HepG2 (cell line): Measurements from ENCODE around the gene MECR. TPM values are rescaled to one million over a fixed set of nuclear protein-coding genes. Genes with fewer than 3 reads are reported as not detected.
A peak's percentile ranks its signal among the peaks of the same experiment; 100 is the strongest.

ENCODE experiments used
- ATAC-seq: fragments of 200-7000 bp; cut with Tn5 transposase; 3 replicates; pipeline ENCODE4 v1.9.1; 2020; ENCODE audit warnings: mild to moderate bottlenecking, moderate library complexity
- BruUV-seq: library from RNA; stranded (reverse); fragments of 400-500 nt; replicated peaks from 2 replicates; lab custom pipeline; 2021; lab: Mats Ljungman, UMichigan
- CTCF ChIA-PET: fragments of 300-600 bp; formaldehyde crosslinking; extraction: SDS; loops from one replicate; lab custom pipeline; 2021; ENCODE audit warnings: low total read pairs, inconsistent platforms, low intra/inter-chr PET ratio; lab: Yijun Ruan, JAX
- POLR2A ChIA-PET: fragments of 350-600 bp; sonication (Branson Sonifier 250); formaldehyde crosslinking; loops from one replicate; lab custom pipeline; 2020; ENCODE audit warnings: antibody characterized with exemption, inconsistent platforms; lab: Yijun Ruan, JAX
- DNase-seq: peaks from one replicate; pipeline ENCODE4 v3.0.0-alpha.2; 2015; ENCODE audit warnings: low spot score
- FAIRE-seq: peaks from 3 replicates; lab custom pipeline; 2011; peaks lifted over from hg19 to GRCh38; lab: Jason Lieb, UNC
- H2AFZ ChIP-seq: one replicate; pipeline ENCODE4 v1.6.1; 2011; ENCODE audit warnings: low read length, inconsistent platforms
- H3K27ac ChIP-seq: fragments of 300-600 bp; 3 replicates; pipeline ENCODE4 v1.8.0; 2011; ENCODE audit warnings: mixed run types, mild to moderate bottlenecking, mixed read lengths, low read length, inconsistent platforms; ENCODE audit not compliant: insufficient read depth; ENCODE audit errors: extremely low read length
- H3K27me3 ChIP-seq, 2 experiments: fragments of 200-600 bp in 1 of 2; 2 replicates in 1 of 2; 3 replicates in 1 of 2; pipeline versions ENCODE4 v1.6.0 to v1.8.0; 2011; ENCODE audit warnings: low read length in 2 of 2, mild to moderate bottlenecking in 2 of 2, moderate library complexity in 2 of 2, inconsistent platforms in 1 of 2; ENCODE audit not compliant: insufficient read depth in 2 of 2, control insufficient read depth in 1 of 2
- H3K36me3 ChIP-seq, 2 experiments: fragments of 200-600 bp in 1 of 2; replicated peaks in 1 of 2; 2 replicates in 1 of 2; 3 replicates in 1 of 2; pipeline versions ENCODE4 v1.5.1 to v1.8.0; 2011; ENCODE audit warnings: low read length in 2 of 2, inconsistent platforms in 1 of 2; ENCODE audit not compliant: insufficient read depth in 2 of 2, control insufficient read depth in 1 of 2
- H3K4me1 ChIP-seq: 2 replicates; pipeline ENCODE4 v1.5.1; 2012; ENCODE audit warnings: low read length, inconsistent platforms; ENCODE audit not compliant: insufficient read depth
- H3K4me2 ChIP-seq: 2 replicates; pipeline ENCODE4 v1.6.0; 2011; ENCODE audit warnings: low read depth, low read length, inconsistent platforms
- H3K4me3 ChIP-seq, 3 experiments: fragments of 200-600 bp in 1 of 3; sonication (generic), shearing (Covaris generic) in 1 of 3; replicated peaks in 1 of 3; 2 replicates each; pipeline ENCODE4 v1.5.1; 2011 to 2016; ENCODE audit warnings: low read length in 3 of 3, inconsistent platforms in 2 of 3, low read depth in 2 of 3, mild to moderate bottlenecking in 2 of 3, control low read depth in 1 of 3, mixed read lengths in 1 of 3; ENCODE audit not compliant: insufficient read depth in 1 of 3
- H3K79me2 ChIP-seq: one replicate; pipeline ENCODE4 v1.6.1; 2011; ENCODE audit warnings: low read length, inconsistent platforms; ENCODE audit not compliant: insufficient read depth
- H3K9ac ChIP-seq: 2 replicates; pipeline ENCODE4 v1.6.0; 2011; ENCODE audit warnings: mild to moderate bottlenecking, low read depth, low read length, inconsistent platforms; ENCODE audit not compliant: insufficient read depth
- H3K9me3 ChIP-seq: 2 replicates; pipeline ENCODE4 v1.5.1; 2012; ENCODE audit warnings: mild to moderate bottlenecking, low read length
- H4K20me1 ChIP-seq: 2 replicates; pipeline ENCODE4 v1.6.0; 2011; ENCODE audit warnings: inconsistent platforms, mild to moderate bottlenecking, low read length, moderate library complexity; ENCODE audit not compliant: insufficient read depth
- ATAD3A ChIP-seq: sonication (generic); formaldehyde crosslinking; IDR thresholded peaks from 2 replicates; pipeline ENCODE4 v1.4.0; 2020; ENCODE audit warnings: missing genetic modification reagents
- BRD4 ChIP-seq: sonication (generic); formaldehyde crosslinking; IDR thresholded peaks from 2 replicates; pipeline ENCODE4 v1.4.0; 2020; ENCODE audit warnings: missing genetic modification reagents
- CBX2 ChIP-seq, 2 experiments: fragments of 200-600 bp in 1 of 2; sonication (generic); formaldehyde crosslinking in 1 of 2; IDR thresholded peaks; 2 replicates each; pipeline versions ENCODE4 v1.7.0 to v1.8.1; 2018 to 2022; ENCODE audit warnings: low read depth in 2 of 2, low read length in 1 of 2, mild to moderate bottlenecking in 1 of 2, missing genetic modification reagents in 1 of 2
- ETV5 ChIP-seq: IDR thresholded peaks from 2 replicates; pipeline ENCODE4 v1.6.1; 2018; ENCODE audit warnings: missing biosample characterization, missing genetic modification reagents, inconsistent platforms, borderline replicate concordance
- HDAC2 ChIP-seq: sonication (generic); formaldehyde crosslinking; IDR thresholded peaks from 2 replicates; pipeline ENCODE4 v1.4.0; 2020; ENCODE audit warnings: missing genetic modification reagents
- KDM1A ChIP-seq: IDR thresholded peaks from 2 replicates; pipeline ENCODE4 v1.6.1; 2016; ENCODE audit warnings: missing compliant biosample characterization
- KDM5B ChIP-seq: sonication (generic); formaldehyde crosslinking; IDR thresholded peaks from 2 replicates; pipeline ENCODE4 v1.4.0; 2020; ENCODE audit warnings: missing genetic modification reagents, mild to moderate bottlenecking, borderline replicate concordance
- KLF13 ChIP-seq: sonication (generic); formaldehyde crosslinking; IDR thresholded peaks from 2 replicates; pipeline ENCODE4 v1.4.0; 2020; ENCODE audit warnings: mild to moderate bottlenecking, missing genetic modification reagents
- NRL ChIP-seq: sonication (generic); formaldehyde crosslinking; IDR thresholded peaks from 2 replicates; pipeline ENCODE4 v1.5.0; 2020; ENCODE audit warnings: missing genetic modification reagents, mild to moderate bottlenecking, moderate library complexity, borderline replicate concordance
- POGK ChIP-seq: sonication (generic); formaldehyde crosslinking; conservative IDR thresholded peaks from 2 replicates; pipeline ENCODE4 v1.8.0; 2022; ENCODE audit warnings: mild to moderate bottlenecking, moderate library complexity, missing genetic modification reagents
- RNF2 ChIP-seq: fragments of 450-650 bp; conservative IDR thresholded peaks from 2 replicates; pipeline ENCODE4 v1.6.1; 2016; ENCODE audit warnings: low read depth
- SALL1 ChIP-seq: sonication (generic); formaldehyde crosslinking; IDR thresholded peaks from 2 replicates; pipeline ENCODE4 v1.8.0; 2022; ENCODE audit warnings: mild to moderate bottlenecking, missing genetic modification reagents
- SP2 ChIP-seq: sonication (generic); formaldehyde crosslinking; IDR thresholded peaks from 2 replicates; pipeline ENCODE4 v1.5.1; 2020; ENCODE audit warnings: mild to moderate bottlenecking, missing genetic modification reagents
- ZNF616 ChIP-seq: sonication (generic); formaldehyde crosslinking; IDR thresholded peaks from 2 replicates; pipeline ENCODE4 v1.5.0; 2020; ENCODE audit warnings: low read depth, mild to moderate bottlenecking, missing genetic modification reagents
- ZNF713 ChIP-seq: sonication (generic); formaldehyde crosslinking; IDR thresholded peaks from 2 replicates; pipeline ENCODE4 v1.4.0; 2020; ENCODE audit warnings: mild to moderate bottlenecking, missing genetic modification reagents
- WGBS: methylation state at CpG from one replicate; pipeline ENCODE4 v1.1.6; 2017; ENCODE audit warnings: low lambda C conversion rate; 5-methylcytosine and 5-hydroxymethylcytosine counted together
- in situ Hi-C: cut with HindIII; loops from 2 replicates; pipeline ENCODE4 v1.10.0; 2017; ENCODE audit warnings: low pct_unique_long_range_greater_than_20kb; ENCODE audit not compliant: extremely low pct_ligation_motif_present
- intact Hi-C: fragments of 100-400 bp; cut with micrococcal nuclease; formaldehyde crosslinking; loops from one replicate; pipeline ENCODE4 v1.10.0; 2022; ENCODE audit not compliant: unreplicated experiment
- polyA plus RNA-seq, 8 experiments: library from polyadenylated mRNA; depleted of rRNA in 3 of 8; stranded (reverse) in 7 of 8; unstranded in 1 of 8; fragments of >200 nt; fragmentation: Illumina TruSeq in 4 of 8; extraction: Trizol in 4 of 8; gene quantifications; 2 replicates each; pipeline versions ENCODE4 v1.2.1 to v1.2.3, GENCODE V29; 2011 to 2016; ENCODE audit warnings: low read depth in 4 of 8, missing spikeins in 1 of 8, mixed read lengths in 1 of 8; ENCODE audit not compliant: insufficient read depth in 1 of 8
- total RNA-seq, 5 experiments: library from RNA; depleted of rRNA; stranded (reverse); fragments of >200 nt; fragmentation: Illumina TruSeq; extraction: Trizol; gene quantifications; 2 replicates each; pipeline ENCODE4 v1.2.3, GENCODE V29; 2016; ENCODE audit warnings: low read depth in 1 of 5
- TF ChIP-seq, protein P1 (sequence below): conservative IDR thresholded peaks from 2 replicates; pipeline ENCODE4 v1.6.1; 2018; ENCODE audit warnings: missing genetic modification reagents
- TF ChIP-seq, protein P2 (sequence below), 2 experiments: sonication (generic) in 1 of 2; formaldehyde crosslinking in 1 of 2; IDR thresholded peaks; 2 replicates each; pipeline versions ENCODE4 v1.4.0 to v1.6.1; 2018 to 2020; ENCODE audit warnings: missing genetic modification reagents in 2 of 2, borderline replicate concordance in 1 of 2, low read depth in 1 of 2, mild to moderate bottlenecking in 1 of 2, missing biosample characterization in 1 of 2

MECR gene
- total and polyA plus RNA-seq, 2 of the 13 experiments (the other 11 are each of a cell fraction or from before 2014, with no cell fraction given) = 18.8 to 24.9 TPM

- DNase-seq (peak; percentile 35), ATAC-seq (peak; percentile 75), FAIRE-seq (no peak)
- Histone ChIP-seq H3K27ac (peak within 1 kb of the TSS; percentile 49), H2AFZ (peak within 1 kb of the TSS; percentile 38), H4K20me1 (peaks cover 10% of the 10 kb centered on the region; the same call in 1 of the 2 replicates), H3K36me3 (no peaks in the 10 kb centered on the region), H3K27me3 (peaks cover 0 to 20% of the 10 kb centered on the region in 2 experiments; a peak in 1 of 5 replicates), H3K4me2 (peak within 1 kb of the TSS; percentile 96), H3K9ac (peak within 1 kb of the TSS; percentile 82), H3K4me3 (peak within 1 kb of the TSS; percentile 67 to 99 (median 88)), H3K79me2 (peaks cover 19% of the 10 kb centered on the region), H3K9me3 (no peaks in the 10 kb centered on the region), H3K4me1 (peaks cover 39% of the 10 kb centered on the region)
- in situ Hi-C loops (loop anchor here (10.0 kb wide), 3 partner anchors 219 to 869 kb away; no protein-coding TSS in a partner anchor), intact Hi-C loops (loop anchor here (10.0 kb wide), 2 partner anchors 109 to 1469 kb away; no protein-coding TSS in a partner anchor)
- ChIA-PET CTCF (interaction anchor here (0.7 to 2.0 kb wide), 4 partner anchors 105 to 1144 kb away, joined by 3 to 9 read pairs (median 4); no protein-coding TSS in a partner anchor), POLR2A (no interaction called here)
- BruUV-seq = no TSS peak
- WGBS = 23% methylated on average over 4 of the region's 82 CpGs
- TF ChIP-seq POGK (CRISPR knock-in tag) (peak; percentile 35; the same call in 1 of the 2 replicates), KLF13 (CRISPR knock-in tag) (no peak), KDM5B (peak; percentile 22; the same call in 1 of the 2 replicates), ZNF713 (CRISPR knock-in tag) (no peak), ZNF616 (CRISPR knock-in tag) (no peak), KDM1A (no peak), BRD4 (CRISPR knock-in tag) (no peak), HDAC2 (CRISPR knock-in tag) (no peak), ATAD3A (CRISPR knock-in tag) (no peak), SP2 (CRISPR knock-in tag) (no peak; the same call in 1 of the 2 replicates), NRL (0 out of 2 replicates have a peak, but pooled peaks have one; percentile 25), ETV5 (CRISPR knock-in tag) (no peak), CBX2 (IDR thresholded peaks at IDR 0.05; ENCODE audit: low read depth, low read length) (no peak), CBX2 (CRISPR knock-in tag; IDR thresholded peaks at IDR 0.05; ENCODE audit: low read depth) (no peak), RNF2 (peak; percentile 44; the same call in 1 of the 2 replicates), SALL1 (CRISPR knock-in tag) (0 out of 2 replicates have a peak, but pooled peaks have one; percentile 11)
- TF ChIP-seq, protein P1, sequence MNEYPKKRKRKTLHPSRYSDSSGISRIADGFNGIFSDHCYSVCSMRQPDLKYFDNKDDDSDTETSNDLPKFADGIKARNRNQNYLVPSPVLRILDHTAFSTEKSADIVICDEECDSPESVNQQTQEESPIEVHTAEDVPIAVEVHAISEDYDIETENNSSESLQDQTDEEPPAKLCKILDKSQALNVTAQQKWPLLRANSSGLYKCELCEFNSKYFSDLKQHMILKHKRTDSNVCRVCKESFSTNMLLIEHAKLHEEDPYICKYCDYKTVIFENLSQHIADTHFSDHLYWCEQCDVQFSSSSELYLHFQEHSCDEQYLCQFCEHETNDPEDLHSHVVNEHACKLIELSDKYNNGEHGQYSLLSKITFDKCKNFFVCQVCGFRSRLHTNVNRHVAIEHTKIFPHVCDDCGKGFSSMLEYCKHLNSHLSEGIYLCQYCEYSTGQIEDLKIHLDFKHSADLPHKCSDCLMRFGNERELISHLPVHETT (CRISPR knock-in tag) = no peak
- TF ChIP-seq, protein P2, sequence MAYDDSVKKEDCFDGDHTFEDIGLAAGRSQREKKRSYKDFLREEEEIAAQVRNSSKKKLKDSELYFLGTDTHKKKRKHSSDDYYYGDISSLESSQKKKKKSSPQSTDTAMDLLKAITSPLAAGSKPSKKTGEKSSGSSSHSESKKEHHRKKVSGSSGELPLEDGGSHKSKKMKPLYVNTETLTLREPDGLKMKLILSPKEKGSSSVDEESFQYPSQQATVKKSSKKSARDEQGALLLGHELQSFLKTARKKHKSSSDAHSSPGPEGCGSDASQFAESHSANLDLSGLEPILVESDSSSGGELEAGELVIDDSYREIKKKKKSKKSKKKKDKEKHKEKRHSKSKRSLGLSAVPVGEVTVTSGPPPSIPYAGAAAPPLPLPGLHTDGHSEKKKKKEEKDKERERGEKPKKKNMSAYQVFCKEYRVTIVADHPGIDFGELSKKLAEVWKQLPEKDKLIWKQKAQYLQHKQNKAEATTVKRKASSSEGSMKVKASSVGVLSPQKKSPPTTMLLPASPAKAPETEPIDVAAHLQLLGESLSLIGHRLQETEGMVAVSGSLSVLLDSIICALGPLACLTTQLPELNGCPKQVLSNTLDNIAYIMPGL (CRISPR knock-in tag; IDR thresholded peaks at IDR 0.05; ENCODE audit: borderline replicate concordance in 1 of 2, low read depth in 1 of 2) = peak; percentile 23 to 26; a peak in 1 of 4 replicates
Observed at GRCh38 chr1:29235955-29236711, 5.4 kb upstream of the MECR start, which contains the start of gene PTPRU. TSS of gene PTPRU (plus strand) at chr1:29236522. CDS start at chr1:29236645, 123 bp downstream.
